K562 (cell line): Measurements from ENCODE around the gene DLG4. TPM values are rescaled to one million over a fixed set of nuclear protein-coding genes. Genes with fewer than 3 reads are reported as not detected.

Experiments
- DNMT1 ChIP-seq: fragments of 450-650 bp; IDR thresholded peaks from 2 replicates; pipeline ENCODE4 v1.6.1; 2016; ENCODE audit warnings: antibody characterized with exemption, mild to moderate bottlenecking
- GATAD2A ChIP-seq: fragments of 450-650 bp; IDR thresholded peaks from 2 replicates; pipeline ENCODE4 v1.6.1; 2017
- HDAC8 ChIP-seq: fragments of 450-650 bp; IDR thresholded peaks from 2 replicates; pipeline ENCODE4 v1.6.1; 2016; ENCODE audit warnings: mild to moderate bottlenecking, missing genetic modification characterization, moderate library complexity, missing compliant biosample characterization
- MBD2 ChIP-seq: sonication (generic); IDR thresholded peaks from 2 replicates; pipeline ENCODE4 v1.6.1; 2016; ENCODE audit warnings: low read depth, borderline replicate concordance
- NUFIP1 ChIP-seq: fragments of 450-650 bp; IDR thresholded peaks from 2 replicates; pipeline ENCODE4 v1.6.1; 2018; ENCODE audit not compliant: partially characterized antibody
- POLR2G ChIP-seq: fragments of 200-400 bp; formaldehyde crosslinking; IDR thresholded peaks from 2 replicates; pipeline ENCODE4 v1.6.1; 2017; ENCODE audit warnings: low read depth, mild to moderate bottlenecking, antibody characterized with exemption, low read length, moderate library complexity
- SMARCB1 ChIP-seq: IDR thresholded peaks from 2 replicates; pipeline ENCODE4 v1.6.1; 2011; ENCODE audit warnings: improper control_type of control experiment, low read depth; ENCODE audit not compliant: insufficient read length
- XRCC4 ChIP-seq: IDR thresholded peaks from one replicate; pipeline ENCODE4 v1.6.1; 2011; ENCODE audit not compliant: insufficient read depth, insufficient read length; ENCODE audit errors: extremely low read depth
- ZNF324 ChIP-seq: fragments of 250-450 bp; sonication (Bioruptor Pico); IDR thresholded peaks from 2 replicates; pipeline ENCODE4 v1.4.0; 2020; ENCODE audit warnings: mild to moderate bottlenecking
- ZNF431 ChIP-seq: sonication (generic); formaldehyde crosslinking; IDR thresholded peaks from 2 replicates; pipeline ENCODE4 v1.8.0; 2022; ENCODE audit warnings: mild to moderate bottlenecking, missing genetic modification reagents
- ZNF57 ChIP-seq: fragments of 450-650 bp; formaldehyde crosslinking; IDR thresholded peaks from 2 replicates; pipeline ENCODE4 v1.4.0; 2020; ENCODE audit warnings: mild to moderate bottlenecking, moderate library complexity
- ZNF699 ChIP-seq: fragments of 250-450 bp; sonication (Bioruptor Pico); IDR thresholded peaks from 2 replicates; pipeline ENCODE4 v1.8.0; 2021; ENCODE audit warnings: mild to moderate bottlenecking, moderate library complexity; ENCODE audit not compliant: insufficient replicate concordance
- polyA plus RNA-seq, 8 experiments: library from polyadenylated mRNA; depleted of rRNA in 4 of 8; stranded (reverse) in 5 of 8; unstranded in 3 of 8; fragments of >200 nt; fragmentation: Nextera tagmentation in 2 of 8; fragmentation: Illumina TruSeq in 1 of 8; extraction: Ambion mirVana in 2 of 8; extraction: Trizol in 1 of 8; gene quantifications; 2 replicates each; pipeline versions ENCODE4 v1.2.1 to v1.2.3, GENCODE V29; 2011 to 2014; ENCODE audit warnings: inconsistent platforms in 1 of 8, missing spikeins in 1 of 8
- total RNA-seq, 7 experiments: library from RNA; depleted of rRNA in 6 of 7; stranded (reverse); fragments of >200 nt in 6 of 7; fragmentation: Illumina TruSeq in 2 of 7; extraction: Trizol in 2 of 7; gene quantifications; 2 replicates each; pipeline versions ENCODE4 v1.2.1 to v1.2.3, GENCODE V29; 2011 to 2021; ENCODE audit warnings: low replicate concordance in 1 of 7
- TF ChIP-seq, protein P1 (sequence below): fragments of 250-450 bp; sonication (Bioruptor Pico); IDR thresholded peaks from 2 replicates; pipeline ENCODE4 v1.5.0; 2022; ENCODE audit warnings: mild to moderate bottlenecking
- TF ChIP-seq, protein P2 (sequence below): sonication (generic); formaldehyde crosslinking; IDR thresholded peaks from 2 replicates; pipeline ENCODE4 v1.8.0; 2023; ENCODE audit warnings: missing genetic modification reagents, mild to moderate bottlenecking, borderline replicate concordance
- TF ChIP-seq, protein P3 (sequence below): fragments of 450-650 bp; formaldehyde crosslinking; IDR thresholded peaks from 2 replicates; pipeline ENCODE4 v1.4.0; 2020; ENCODE audit warnings: mild to moderate bottlenecking, mixed read lengths
- TF ChIP-seq, protein P4 (sequence below): fragments of 250-450 bp; sonication (Bioruptor Pico); IDR thresholded peaks from 2 replicates; pipeline ENCODE4 v1.8.0; 2022; ENCODE audit warnings: moderate library complexity, mild to moderate bottlenecking, inconsistent platforms

Gene DLG4
- total and polyA plus RNA-seq, 9 of the 15 experiments (the other 6 are each of a cell fraction or from before 2014, with no cell fraction given) = 0.03 to 12.0 (median 4.1) TPM

DNA sequence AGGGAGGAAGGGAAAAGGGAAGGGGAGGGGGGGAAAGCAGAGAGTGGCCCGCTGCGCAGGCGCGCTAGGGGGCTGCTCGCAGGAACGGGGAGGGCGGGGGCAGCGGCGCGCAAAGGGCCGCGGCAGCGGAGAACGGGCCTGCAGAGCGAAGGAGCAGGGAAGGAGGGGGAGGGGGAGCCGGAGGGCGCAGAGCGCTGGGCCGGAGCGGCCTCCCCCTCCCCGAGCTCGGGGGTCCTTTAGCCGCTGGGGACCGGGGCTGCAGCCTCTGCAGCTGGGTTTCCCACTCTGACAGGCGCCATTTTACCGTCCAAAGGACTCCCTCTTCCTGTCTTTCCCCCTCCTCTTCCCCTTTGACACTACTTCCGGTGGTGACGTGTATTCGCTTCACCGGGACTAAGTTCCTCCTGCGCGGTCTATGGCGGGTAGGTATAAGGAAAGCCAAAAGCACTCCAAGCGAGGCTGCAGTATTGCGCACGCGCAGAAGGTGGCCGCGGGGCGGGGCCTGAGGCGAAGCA is 32.1 kb upstream of the DLG4 start, which contains the start of gene CTDNEP1 (continued):
- TF ChIP-seq, protein P1, sequence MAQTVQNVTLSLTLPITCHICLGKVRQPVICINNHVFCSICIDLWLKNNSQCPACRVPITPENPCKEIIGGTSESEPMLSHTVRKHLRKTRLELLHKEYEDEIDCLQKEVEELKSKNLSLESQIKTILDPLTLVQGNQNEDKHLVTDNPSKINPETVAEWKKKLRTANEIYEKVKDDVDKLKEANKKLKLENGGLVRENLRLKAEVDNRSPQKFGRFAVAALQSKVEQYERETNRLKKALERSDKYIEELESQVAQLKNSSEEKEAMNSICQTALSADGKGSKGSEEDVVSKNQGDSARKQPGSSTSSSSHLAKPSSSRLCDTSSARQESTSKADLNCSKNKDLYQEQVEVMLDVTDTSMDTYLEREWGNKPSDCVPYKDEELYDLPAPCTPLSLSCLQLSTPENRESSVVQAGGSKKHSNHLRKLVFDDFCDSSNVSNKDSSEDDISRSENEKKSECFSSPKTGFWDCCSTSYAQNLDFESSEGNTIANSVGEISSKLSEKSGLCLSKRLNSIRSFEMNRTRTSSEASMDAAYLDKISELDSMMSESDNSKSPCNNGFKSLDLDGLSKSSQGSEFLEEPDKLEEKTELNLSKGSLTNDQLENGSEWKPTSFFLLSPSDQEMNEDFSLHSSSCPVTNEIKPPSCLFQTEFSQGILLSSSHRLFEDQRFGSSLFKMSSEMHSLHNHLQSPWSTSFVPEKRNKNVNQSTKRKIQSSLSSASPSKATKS (CRISPR knock-in tag) = no peak
- no peak for TF ChIP-seq ZNF57 (CRISPR knock-in tag)
- TF ChIP-seq, protein P2, sequence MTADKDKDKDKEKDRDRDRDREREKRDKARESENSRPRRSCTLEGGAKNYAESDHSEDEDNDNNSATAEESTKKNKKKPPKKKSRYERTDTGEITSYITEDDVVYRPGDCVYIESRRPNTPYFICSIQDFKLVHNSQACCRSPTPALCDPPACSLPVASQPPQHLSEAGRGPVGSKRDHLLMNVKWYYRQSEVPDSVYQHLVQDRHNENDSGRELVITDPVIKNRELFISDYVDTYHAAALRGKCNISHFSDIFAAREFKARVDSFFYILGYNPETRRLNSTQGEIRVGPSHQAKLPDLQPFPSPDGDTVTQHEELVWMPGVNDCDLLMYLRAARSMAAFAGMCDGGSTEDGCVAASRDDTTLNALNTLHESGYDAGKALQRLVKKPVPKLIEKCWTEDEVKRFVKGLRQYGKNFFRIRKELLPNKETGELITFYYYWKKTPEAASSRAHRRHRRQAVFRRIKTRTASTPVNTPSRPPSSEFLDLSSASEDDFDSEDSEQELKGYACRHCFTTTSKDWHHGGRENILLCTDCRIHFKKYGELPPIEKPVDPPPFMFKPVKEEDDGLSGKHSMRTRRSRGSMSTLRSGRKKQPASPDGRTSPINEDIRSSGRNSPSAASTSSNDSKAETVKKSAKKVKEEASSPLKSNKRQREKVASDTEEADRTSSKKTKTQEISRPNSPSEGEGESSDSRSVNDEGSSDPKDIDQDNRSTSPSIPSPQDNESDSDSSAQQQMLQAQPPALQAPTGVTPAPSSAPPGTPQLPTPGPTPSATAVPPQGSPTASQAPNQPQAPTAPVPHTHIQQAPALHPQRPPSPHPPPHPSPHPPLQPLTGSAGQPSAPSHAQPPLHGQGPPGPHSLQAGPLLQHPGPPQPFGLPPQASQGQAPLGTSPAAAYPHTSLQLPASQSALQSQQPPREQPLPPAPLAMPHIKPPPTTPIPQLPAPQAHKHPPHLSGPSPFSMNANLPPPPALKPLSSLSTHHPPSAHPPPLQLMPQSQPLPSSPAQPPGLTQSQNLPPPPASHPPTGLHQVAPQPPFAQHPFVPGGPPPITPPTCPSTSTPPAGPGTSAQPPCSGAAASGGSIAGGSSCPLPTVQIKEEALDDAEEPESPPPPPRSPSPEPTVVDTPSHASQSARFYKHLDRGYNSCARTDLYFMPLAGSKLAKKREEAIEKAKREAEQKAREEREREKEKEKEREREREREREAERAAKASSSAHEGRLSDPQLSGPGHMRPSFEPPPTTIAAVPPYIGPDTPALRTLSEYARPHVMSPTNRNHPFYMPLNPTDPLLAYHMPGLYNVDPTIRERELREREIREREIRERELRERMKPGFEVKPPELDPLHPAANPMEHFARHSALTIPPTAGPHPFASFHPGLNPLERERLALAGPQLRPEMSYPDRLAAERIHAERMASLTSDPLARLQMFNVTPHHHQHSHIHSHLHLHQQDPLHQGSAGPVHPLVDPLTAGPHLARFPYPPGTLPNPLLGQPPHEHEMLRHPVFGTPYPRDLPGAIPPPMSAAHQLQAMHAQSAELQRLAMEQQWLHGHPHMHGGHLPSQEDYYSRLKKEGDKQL = no peak
- TF ChIP-seq ZNF431 = no peak
- TF ChIP-seq ZNF324 (CRISPR knock-in tag) = no peak
- no peak for TF ChIP-seq DNMT1
- TF ChIP-seq SMARCB1 = no peak
- TF ChIP-seq GATAD2A = no peak
- TF ChIP-seq NUFIP1 = no peak
- TF ChIP-seq ZNF699 (CRISPR knock-in tag) = no peak
- TF ChIP-seq POLR2G = no peak
- no peak for TF ChIP-seq XRCC4
- TF ChIP-seq, protein P3, sequence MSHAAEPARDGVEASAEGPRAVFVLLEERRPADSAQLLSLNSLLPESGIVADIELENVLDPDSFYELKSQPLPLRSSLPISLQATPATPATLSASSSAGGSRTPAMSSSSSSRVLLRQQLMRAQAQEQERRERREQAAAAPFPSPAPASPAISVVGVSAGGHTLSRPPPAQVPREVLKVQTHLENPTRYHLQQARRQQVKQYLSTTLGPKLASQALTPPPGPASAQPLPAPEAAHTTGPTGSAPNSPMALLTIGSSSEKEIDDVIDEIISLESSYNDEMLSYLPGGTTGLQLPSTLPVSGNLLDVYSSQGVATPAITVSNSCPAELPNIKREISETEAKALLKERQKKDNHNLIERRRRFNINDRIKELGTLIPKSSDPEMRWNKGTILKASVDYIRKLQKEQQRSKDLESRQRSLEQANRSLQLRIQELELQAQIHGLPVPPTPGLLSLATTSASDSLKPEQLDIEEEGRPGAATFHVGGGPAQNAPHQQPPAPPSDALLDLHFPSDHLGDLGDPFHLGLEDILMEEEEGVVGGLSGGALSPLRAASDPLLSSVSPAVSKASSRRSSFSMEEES (CRISPR knock-in tag) = no peak
- no peak for TF ChIP-seq HDAC8 (tag)
- TF ChIP-seq, protein P4, sequence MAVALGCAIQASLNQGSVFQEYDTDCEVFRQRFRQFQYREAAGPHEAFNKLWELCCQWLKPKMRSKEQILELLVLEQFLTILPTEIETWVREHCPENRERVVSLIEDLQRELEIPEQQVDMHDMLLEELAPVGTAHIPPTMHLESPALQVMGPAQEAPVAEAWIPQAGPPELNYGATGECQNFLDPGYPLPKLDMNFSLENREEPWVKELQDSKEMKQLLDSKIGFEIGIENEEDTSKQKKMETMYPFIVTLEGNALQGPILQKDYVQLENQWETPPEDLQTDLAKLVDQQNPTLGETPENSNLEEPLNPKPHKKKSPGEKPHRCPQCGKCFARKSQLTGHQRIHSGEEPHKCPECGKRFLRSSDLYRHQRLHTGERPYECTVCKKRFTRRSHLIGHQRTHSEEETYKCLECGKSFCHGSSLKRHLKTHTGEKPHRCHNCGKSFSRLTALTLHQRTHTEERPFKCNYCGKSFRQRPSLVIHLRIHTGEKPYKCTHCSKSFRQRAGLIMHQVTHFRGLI (CRISPR knock-in tag) = no peak
- TF ChIP-seq MBD2 = peak; percentile 13; the same call in 1 of the 2 replicates
